ENCODE results near the gene DGKE. TPM values are rescaled to one million over a fixed set of nuclear protein-coding genes. Genes with fewer than 3 reads are reported as not detected.

DGKE gene
- polyA plus RNA-seq (ENCODE audit: insufficient read depth in 1 of 5, insufficient read length in 5 of 5, low replicate concordance in 1 of 5) = 10 to 100 TPM in 4 of 5 donors, 1 to 10 TPM in 1; 7.5 to 14.4 (median 12.1) TPM
- long read RNA-seq, donor 1, full-length matches to known transcripts = 1 of 1 reads
- long read RNA-seq, donor 1, partial matches to known transcripts = 0 of 1 reads
- long read RNA-seq, donor 1, other reads (novel, unspliced or antisense) = 0 of 1 reads
- long read RNA-seq, donor 2, partial matches to known transcripts = 0 of 1 reads
- long read RNA-seq, donor 2, other reads (novel, unspliced or antisense) = 0 of 1 reads
- long read RNA-seq, donor 3 = 0 reads
- long read RNA-seq, donor 4 = 0 reads
- long read RNA-seq, donor 5, partial matches to known transcripts = 0 of 1 reads
- long read RNA-seq, donor 5, other reads (novel, unspliced or antisense) = 0 of 1 reads
- long read RNA-seq, donor 6, full-length matches to known transcripts = 1 of 1 reads
- long read RNA-seq, donor 6, partial matches to known transcripts = 0 of 1 reads
- long read RNA-seq, donor 6, other reads (novel, unspliced or antisense) = 0 of 1 reads
- long read RNA-seq, donor 7, partial matches to known transcripts = 0 of 1 reads
- long read RNA-seq, donor 7, other reads (novel, unspliced or antisense) = 0 of 1 reads
- long read RNA-seq, donor 8 = 0 reads

DNA sequence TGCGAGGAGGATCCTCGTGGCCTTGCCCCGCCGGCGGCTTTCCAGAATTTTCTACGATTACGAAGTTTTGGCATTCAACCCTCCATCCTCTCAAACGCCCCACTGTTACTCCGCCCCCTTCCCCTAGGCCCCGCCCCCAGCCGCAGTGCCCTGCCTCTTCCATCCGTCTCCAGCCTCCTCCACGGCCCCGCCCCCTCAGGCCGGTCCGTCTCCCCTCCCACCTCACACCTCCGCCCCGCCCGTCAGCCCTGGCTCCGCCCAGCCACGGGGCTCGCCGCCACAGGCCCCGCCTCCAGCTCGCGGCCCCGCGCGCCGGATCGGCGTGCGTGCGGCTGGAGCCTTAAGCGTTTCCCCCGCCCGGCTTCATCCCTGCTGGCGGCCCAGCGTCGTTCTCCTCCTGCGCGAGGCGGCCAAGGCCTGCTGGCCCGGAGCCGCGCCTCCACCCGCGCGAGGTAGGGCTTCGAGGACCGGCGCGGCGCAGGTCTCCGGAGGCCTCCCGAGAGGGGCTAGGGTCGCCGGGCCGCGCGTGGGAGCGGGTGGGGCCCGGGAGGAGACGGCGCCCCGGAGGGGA, at the start of gene DGKE, which contains the start of gene C17orf67:
TSS of gene DGKE (plus strand) at position 343 of the 571 bp plus-strand sequence. CDS start 645 bp downstream, outside the sequence.
TSS of gene C17orf67 (minus strand) at position 112 of the 571 bp plus-strand sequence. CDS start 18,110 bp downstream, outside the sequence.
- peak; percentile 92 for DNase-seq

DNA sequence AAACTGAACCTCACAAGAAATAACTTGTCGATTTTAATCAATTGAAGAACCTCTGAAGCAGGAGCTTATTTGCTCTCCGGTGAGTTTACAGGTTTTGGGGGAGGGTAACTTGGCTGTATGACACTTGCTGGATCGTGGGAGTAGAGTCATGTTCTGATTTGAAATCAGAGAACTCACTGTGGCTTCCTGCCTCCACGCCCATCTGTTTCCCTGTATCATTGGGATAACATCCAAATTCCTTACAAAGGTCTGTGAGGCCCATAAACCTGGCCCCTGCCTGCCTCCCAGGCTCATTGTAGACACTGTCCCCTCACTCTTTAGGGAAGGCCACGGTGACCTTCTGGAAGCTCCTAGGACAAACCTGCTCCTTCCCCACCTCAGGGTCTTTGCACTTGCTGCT, 48.5 kb upstream of the DGKE start:
- no peak for DNase-seq

DNA sequence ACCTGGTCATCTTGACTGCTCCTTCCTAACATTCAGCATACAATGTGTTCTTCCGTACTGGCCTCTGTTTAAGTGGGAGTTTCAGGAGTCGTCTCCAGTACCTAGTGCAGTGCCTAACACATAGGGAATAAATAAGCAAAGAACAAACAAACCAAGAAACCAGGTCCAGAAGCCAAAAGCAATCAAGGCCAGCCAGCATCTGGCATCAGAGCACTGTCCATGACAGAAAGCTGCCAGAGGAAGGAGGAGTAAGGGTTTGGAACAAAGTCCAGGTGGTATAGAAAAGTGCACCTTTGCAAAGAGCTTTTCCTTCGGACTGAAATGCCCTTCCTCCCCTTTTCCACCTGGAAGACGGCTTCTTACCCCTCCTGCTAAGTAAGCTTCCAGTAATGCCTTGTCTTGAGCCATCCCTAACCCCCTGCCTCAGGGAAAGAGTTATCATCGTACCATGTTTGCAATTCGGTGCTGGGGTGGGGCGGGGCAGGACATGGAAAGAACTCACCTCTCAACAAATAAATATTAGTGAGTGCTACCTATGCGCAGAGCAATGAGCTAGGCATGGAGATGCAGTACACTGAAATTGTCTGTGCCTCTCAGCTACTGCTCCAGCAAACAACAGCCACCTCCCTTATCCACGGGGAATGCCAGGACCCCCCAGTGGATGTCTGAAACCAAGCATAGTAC, 47.8 kb upstream of the DGKE start:
- DNase-seq = no peak

DNA sequence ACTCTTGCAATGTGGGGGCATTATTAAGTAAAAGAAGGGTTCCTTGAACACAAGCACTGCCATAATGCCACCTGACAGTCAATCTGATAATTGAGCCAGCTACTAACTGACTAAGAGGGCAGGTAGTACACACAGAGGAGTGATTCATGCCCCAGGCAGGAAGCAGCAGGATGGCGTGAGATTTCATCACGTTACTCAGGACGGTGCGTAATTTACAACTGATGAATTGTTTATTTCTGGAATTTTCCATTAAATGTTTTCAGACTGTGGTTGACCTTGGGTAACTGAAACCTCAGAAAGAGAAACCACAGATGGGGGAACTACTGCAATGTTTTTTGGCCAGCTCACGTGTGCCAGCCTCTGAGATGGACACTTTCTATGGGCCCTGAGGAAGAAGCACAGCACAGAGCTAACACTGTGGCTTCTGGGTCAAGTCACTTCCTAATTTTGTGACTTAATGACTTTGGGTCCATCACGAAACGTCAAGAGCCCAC, 46.9 kb upstream of the DGKE start:
- DNase-seq = no peak

DNA sequence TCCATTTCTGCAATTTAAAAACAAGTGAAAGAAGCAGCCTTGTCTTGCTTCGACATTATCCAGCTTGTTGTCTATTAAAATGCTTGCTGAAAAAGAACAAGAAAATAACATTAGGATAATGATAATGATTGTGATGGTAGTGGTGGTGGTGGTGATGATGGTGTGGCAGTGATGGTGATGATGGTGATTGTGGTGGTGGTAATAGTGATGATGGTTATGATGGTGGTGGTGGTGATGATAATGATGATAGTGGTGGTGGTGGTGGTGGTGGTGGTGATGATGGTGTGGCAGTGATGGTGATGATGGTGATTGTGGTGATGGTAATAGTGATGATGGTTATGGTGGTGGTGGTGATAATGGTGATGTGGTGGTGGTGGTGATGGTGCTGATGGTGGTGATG, 41.7 kb upstream of the DGKE start:
- no peak for DNase-seq

DNA sequence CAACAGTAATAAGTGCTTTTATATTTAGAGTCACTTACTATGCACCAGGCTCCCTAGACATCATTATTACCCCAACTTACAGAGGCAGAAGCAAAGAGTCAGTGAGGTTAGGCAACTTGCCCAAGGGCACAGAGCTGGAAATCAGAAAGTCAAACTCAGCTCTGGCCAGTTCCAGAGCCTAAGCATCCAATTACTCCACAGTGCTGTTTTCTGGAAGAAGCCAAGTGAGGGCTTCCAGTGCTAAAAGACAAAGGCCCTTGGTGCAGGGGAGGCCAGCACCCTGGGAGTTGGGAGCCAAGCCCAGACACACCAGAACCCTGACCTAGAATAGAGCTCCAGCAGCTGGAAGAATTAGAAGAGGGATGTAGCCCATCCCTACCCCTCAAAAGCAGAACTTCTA, 40.4 kb upstream of the DGKE start:
- DNase-seq = no peak

DNA sequence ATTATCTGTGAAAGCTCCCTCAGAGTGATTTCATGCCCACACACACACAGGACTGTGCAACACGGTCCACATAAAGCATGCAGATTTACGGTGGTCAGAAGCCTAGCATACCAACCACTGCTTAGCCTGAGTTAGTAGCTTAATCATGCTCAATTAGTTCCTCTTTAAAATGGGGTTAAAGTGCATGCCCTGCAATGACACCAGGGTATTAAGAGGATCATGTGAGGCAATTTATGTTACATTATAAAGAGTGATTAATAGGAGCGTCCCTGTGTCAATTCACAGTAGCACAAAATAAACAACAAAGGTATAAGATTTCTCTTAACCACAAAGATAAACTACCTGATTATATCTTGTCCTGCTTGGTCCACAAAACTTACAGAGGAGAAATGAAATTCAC, 40.0 kb upstream of the DGKE start:
- no peak for DNase-seq

DNA sequence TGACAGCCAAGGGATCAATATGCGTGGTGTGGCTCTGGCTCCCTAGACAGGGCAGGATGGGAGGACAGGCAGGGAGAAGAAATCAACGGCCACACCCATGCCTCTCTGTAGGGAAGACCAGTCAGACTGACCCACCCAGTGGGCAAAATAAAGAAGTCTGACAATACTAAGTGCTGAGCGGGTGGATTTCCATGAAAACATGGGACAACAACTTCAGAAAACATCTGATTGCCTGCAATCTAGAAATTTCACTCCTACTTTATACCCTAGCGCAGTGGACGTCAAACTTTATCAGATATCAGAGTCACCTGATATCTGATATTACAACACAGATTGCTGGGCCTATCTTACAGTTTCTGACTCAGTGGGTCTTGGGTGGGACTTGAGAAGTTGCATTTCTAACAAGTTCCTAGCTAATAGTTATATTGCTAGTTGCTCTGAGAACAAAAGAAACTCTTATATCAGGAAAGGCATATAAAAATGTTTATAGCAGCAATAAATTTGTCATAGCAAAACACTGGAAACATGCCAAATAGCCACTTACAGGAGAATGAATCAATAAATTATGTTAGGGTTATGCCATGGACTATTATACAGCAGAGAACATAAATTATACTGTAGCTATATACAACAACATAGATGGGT, 38.6 kb upstream of the DGKE start:
- DNase-seq = no peak

DNA sequence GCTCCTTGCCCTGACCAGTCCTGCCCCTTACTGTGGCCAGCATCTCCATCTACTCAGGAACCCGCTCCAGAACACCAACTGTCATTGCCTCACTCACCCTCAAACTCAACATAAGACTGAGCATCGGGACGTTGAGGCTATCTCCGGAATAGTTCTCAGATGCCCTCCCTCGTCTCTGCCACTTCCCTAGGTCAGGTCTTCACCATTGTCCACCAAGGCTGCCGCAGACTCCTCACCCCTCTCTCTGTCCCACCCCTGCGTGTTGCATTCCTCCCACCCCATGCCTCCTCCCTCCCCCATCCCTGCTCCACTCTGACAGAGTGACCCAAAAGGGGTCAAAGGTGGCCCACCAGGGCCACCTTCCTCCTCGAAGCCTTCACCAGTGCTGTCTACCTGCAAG, 37.4 kb upstream of the DGKE start:
- no peak for DNase-seq

DNA sequence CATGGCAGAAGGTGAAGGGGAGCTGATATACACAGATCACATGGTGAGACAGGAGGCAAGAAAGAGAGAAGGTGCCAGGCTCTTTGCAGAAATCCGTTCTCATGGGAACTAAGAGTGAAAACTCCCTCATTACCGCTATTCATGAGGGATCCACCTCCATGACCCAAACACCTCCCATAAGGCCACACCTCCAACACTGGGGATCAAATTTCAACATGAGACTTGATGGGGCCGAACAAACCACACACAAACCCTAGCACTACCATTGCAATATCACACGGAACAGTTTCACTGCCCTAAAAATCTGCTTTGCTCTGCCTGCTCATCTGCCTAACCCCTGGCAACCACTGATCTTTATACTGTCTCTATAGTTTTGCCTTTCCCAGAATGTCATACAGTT, 35.0 kb upstream of the DGKE start:
- no peak for DNase-seq

DNA sequence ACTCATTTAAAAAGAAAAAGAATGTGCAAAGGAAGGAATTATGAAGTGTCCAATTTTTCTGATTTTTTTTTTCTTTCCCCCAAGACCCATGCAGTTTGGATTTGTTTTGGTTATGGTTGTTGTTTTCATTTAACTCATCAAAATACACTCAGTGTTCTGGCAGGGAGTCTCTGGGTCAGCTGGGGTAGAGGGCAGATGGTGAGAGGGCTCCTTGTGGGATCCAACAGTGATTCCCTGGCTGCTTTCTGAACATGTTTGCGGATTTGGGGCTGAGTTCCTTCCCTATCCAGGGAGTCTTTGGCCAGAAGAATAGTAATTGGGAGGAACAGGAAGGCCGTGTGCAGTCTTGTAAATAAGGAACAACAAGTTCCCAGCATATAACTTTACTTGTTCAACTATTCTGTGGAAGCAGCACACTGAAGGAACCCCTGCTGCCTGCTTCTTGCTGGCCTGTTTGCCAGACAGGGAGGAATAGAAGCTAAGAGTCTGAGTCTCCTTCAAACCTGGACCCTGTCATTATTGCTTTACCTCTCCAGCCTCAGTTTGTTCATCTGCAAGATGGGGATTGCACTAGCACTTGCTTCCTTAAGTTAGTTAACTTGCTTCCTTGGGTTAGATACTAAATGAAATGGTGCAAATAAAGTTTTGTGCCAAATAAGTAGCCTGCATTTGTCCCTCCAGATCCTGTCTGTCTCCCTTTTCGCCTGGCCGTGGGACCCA, 32.3 kb upstream of the DGKE start:
- DNase-seq = peak; percentile 40 to 44

DNA sequence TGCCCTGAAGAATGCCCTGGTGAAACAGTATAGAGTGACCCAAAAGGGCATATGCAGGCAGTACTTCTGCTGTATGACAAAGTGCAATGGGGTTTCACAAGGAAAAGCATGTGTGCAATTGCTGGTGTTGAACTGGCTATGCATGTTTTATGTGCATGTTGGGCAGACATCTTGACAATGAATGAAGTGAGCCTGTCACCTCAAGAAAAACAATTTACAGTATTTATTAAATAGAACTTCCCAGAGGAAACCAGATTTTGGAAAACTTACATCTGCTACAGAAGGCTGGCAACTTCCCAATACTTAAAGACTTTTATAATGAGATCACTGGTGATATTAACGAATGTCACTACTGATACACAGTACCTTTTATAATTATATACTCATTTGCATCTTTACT, 30.9 kb upstream of the DGKE start:
- DNase-seq = no peak

DNA sequence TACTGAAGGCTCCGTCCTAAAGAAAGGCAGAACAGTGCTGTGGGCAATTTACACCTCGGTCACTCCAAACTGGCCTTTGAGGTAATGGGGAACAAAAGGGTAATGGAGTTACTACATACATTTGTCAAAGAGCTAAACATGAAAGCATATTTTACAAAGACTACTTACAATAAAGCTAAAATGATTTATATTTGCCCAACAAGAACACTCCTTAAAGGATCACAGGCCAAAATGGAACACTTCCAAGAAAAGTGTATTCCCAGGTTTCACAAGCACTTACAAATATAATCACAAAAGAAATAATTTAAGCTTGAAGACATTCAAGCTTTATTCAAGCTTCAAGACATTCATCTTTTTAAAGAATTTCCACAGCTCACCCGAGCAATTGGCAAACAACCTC, 29.5 kb upstream of the DGKE start:
- DNase-seq = no peak

DNA sequence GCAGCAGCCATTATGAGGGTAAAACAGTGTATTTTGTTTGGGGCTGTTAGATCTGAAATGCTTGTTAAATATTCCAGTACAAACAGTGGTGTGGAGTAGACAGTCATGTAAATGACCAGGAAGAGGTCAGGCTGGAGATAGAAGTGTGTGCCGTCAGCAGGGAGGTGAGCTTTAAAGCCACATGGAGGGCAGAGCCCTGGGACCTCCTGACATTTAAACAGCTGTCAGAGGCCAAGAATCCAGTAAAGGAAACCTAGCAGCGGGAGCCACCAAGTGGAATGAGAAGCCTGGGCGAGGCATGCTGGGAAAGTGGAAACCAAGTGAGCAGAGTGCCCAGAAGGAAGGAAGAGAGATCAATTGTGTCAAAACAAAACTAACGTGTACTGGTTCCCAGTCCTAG, 27.0 kb upstream of the DGKE start:
- no peak for DNase-seq

DNA sequence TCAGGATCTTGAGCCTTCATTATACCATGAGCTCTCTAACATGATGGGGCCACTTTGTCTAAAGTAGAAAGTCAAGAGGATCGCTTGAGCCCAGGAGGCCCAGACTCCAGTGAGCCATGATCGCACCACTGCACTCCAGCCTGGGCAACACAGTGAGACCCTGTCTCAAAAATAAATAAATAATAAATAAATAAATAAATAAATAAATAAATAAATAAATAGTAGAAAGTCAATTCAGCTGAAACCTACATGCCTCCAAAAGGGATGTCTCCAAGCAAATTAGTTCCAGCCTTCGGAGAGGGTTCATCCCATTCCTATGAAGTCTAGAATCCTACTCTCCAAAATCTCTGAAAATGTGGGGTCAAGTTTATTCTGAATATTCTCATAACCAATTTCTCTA, 26.2 kb upstream of the DGKE start:
- DNase-seq = no peak

DNA sequence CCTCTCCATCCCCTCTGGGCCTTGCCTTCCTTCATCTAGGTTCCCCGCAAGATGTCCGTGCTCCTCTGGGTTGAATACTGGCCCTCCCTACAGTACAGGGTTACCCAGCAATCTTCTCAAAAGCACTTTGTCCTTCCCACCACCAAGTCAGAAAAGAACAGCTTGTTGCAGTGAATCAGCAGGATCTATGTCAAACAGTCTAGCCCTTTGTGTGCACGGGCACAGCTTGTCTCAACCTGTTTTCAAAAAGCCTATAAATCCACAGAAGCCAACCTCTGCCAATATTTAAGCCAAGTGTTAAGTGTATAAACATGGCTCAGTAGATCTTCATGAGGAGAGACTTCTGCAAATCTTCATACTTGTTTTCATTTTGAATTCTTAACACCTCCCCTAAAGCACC, 25.4 kb upstream of the DGKE start:
- DNase-seq = no peak

DNA sequence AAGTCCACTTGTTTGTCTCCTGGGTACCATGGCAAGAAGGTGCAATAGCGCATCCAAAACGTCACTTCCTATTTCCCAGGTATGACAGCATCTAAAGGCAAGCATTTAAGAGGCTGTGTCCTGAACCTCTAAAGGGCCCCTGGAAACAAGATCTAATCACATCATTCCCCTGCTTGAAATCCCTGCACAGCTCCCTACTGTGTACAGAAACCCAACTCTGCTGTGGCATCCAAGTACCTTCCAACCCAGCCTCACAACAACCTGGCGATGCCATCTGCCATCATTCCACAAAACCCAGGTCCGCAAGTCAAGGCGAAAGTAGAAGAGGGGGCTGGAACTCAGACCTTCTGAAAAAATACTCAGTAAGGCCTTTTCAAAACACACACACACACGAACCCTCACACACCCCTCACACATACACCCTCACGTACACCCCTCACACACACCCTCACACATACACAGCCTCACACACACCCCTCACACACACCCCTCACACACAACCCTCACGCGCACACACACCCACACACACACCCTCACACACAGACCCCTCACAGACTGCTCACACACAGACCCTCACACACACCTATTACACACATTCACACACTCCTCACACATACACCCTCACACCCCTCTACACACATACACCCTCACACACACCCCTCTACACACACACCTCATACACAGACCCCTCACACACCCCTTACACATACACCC, 24.7 kb upstream of the DGKE start:
- no peak for DNase-seq

DNA sequence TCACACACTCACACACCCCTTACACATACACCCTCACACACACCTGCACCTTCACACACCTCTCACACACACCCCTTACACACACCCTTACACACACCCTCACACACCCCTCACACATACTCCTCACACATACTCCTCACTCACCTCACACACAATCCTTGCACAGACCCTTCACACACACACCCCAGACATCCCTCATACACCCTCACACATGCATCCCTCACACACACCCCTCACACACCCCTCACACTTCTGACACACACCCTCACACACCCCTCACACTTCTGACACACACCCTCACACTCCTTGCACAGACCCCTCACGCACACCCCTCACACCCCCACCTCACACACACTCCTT, 24.2 kb upstream of the DGKE start:
- no peak for DNase-seq

DNA sequence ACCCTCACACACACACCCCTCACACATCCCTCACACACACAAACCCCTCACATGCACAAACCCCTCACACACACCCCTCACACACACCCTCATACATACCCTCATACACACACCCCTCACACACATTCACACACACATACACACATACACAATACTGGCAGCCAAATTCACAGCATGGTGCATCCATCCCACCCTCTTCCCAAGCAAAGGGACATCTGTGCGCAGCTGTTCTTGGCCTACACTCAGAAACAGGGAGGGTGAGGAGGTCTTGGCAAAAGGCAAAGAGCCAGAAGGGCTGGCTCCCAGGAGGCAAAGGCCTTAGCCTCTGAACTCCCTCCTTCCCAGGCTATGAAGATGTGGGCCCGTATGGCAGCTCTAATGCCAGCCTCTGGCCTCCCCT, 23.6 kb upstream of the DGKE start:
- peak; percentile 63 to 75 for DNase-seq

Data from right lung (tissue), 10 donors.